Daoy (cell line): Measurements from ENCODE around the gene ZNF655. TPM values are rescaled to one million over a fixed set of nuclear protein-coding genes. Genes with fewer than 3 reads are reported as not detected.

ENCODE experiments used
- DNase-seq: peaks from one replicate; pipeline ENCODE4 v3.0.0-alpha.2; 2015; ENCODE audit warnings: low read depth
- total RNA-seq: library from RNA; depleted of rRNA; stranded (reverse); fragments of >200 nt; shearing (Covaris generic); gene quantifications from 2 replicates; pipeline ENCODE4 v1.2.3, GENCODE V29; 2014; rRNA removed

Gene ZNF655
- total RNA-seq, 1 experiment from 2014 or later = 89.1 TPM

GRCh38 chr7:99606531-99606930 lies 48.1 kb downstream of the ZNF655 start:
- DNase-seq = no peak

DNA sequence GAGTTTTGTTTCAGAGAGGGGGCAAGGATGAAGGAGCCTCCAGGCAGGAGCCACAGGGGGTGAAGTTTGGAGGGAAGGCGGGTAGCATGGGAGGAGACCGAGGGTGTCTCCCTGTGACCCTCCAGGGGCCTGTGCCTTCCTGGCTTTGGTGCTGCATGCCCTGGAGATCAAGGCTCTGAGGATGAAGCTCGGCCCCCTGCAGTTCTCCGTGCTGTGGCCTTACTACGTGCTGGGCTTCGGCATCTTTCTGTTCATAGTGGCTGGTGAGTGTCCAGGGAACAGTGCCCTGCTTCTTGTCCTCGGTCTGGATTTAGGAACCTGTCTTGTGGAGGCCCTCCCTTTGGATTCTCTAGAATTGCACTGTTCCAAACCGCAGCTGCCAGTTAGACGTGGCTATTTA lies 49.1 kb downstream of the ZNF655 start:
- DNase-seq = no peak

DNA sequence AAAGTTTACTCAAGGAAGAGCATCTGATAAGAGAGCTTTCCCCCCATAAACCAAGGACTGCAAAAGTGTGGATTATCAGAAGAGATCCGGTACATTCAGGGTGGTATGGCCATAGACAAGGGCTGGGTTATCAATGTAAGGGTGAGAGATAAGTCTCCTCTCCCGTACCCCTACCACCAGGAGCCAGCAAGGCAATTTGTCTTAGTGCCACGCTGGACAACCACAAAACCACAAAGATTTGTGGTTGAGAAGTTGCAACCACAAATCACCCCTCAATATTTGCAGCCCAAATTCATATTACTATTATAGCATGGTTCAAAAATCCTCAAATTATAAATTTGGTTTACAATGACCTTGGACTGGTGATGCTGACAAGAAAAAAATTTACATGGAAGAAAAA lies 56.1 kb downstream of the ZNF655 start:
- DNase-seq = no peak

DNA sequence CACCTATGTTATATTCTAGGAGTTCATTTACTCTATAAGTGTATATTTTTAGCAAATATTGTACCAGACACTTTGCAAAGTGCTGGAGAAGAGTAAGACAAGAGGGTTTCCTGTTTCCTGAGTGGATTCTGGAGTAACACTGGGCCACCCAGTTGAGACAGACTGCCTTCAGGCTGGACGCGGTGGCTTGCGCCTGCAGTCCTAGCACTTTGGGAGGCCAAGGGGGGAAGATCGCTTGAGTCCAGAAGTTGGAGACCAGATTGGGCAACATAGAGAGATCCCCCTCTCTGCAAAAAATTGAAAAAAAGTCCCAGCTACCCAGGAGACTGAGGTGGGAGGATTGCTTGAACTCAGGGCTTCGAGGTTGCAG lies 57.5 kb downstream of the ZNF655 start:
- DNase-seq = no peak

DNA sequence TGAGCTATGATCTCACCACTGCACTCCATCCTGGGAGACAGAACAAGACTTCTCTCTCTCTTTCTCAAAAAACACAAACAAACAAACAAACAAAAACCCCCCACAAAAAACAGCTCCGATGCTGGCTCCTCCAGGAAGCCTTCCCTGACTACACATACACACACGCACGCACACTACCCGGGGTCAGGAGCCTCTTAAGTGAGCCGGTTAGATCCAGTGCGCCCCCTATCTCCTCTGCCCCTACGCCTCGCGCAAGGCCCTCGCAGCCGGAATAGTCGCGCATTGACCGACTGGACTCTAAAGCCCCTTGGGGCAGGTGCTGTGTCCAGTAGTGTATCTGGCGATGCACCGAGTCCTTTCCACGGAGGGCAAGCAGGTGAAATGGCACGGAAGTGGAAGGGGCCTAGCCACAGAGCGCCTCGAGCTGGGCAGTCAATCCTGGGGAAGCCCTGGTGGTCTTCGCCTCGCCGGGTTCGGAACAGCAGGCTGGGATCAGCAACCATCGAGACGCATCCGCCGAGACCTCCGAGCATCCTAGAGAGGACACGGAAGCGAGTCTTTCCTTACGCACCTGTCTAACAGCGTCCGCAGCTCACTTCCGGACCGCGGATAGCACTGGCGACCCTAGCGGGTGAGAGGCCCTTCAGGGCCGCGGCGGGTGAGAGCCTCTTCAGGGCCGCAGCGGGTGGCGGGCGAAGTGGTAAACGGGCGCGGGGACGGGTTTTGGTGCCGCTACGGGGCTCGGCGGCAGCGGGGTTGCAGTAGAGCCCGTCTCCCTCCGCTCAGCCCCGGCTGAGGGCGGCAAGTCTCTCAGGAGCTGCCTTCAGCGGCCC lies 58.1 kb downstream of the ZNF655 start, which contains the start of gene ZSCAN25:
Gene ZSCAN25 (plus strand): TSS at position 588 of the 833 bp plus-strand sequence. CDS start 2,661 bp downstream, outside the sequence.
- DNase-seq = peak; percentile 98

- DNase-seq = no peak
These were observed 58.8 kb downstream of the ZNF655 start for GRCh38 chr7:99617192-99617781.

DNA sequence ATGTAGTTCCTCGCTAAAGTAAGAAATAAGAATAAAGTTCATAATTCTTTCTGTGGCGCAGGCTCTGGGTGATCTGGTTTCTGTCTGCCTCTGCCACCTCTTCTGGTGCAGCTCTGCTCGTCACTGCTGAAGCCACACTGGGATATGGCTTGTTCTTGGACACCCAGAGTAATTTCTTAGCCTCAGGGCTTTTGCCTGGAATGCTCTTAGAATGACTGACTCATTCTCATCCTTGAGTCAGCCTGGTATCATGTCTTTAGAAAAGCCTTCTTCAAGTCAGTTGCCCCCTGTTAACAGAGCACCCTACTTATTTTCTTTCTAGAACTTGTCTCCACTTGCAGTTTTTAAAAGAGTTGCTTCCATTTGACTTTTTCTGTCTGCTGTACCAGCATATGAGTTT lies 60.3 kb downstream of the ZNF655 start:
- DNase-seq = peak; percentile 75

- no peak for DNase-seq
These were observed 61.2 kb downstream of the ZNF655 start for GRCh38 chr7:99619571-99620130.

- DNase-seq = no peak
These were observed 62.8 kb downstream of the ZNF655 start for GRCh38 chr7:99621271-99621670.

- DNase-seq = no peak
These were observed 64.2 kb downstream of the ZNF655 start for GRCh38 chr7:99622596-99622995.

GRCh38 chr7:99623091-99623693 lies 64.8 kb downstream of the ZNF655 start:
- peak; percentile 65 for DNase-seq

DNA sequence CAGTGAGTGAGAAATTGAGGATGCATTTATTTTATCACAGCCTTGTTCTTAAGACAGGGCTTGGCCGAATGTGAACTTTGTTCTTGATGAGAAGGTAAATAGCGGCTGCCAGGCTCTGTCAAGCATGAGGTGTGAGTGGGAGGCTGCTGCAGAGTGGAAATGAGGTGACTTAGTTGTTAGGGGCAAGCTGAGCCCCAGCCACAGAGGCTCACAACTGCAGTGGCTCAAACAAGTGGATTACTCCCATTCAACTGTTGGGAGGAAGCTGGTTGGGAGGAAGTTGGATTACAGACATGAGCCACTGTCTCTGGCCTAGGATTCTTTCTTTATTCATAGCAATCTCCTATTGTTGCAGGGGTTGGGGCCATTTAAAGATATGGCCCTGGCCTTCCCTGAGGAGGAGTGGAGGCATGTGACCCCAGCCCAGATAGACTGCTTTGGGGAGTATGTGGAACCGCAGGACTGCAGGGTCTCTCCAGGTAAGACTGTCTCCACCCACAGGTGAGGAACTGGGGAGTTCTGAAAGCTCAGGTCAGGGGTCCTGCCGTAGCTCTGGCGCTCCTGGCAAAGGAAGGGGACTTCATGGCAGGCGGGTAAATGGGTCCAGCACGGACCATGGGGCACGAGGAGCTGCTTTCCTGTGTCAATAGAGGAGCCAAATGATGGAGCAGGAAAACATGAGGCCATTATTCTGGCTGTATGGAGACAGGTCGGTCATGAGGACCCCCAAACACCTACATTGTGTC lies 65.4 kb downstream of the ZNF655 start:
- peak; percentile 31 for DNase-seq

GRCh38 chr7:99624484-99624883 lies 66.0 kb downstream of the ZNF655 start:
- no peak for DNase-seq

GRCh38 chr7:99625321-99625720 lies 66.9 kb downstream of the ZNF655 start:
- DNase-seq = no peak

- no peak for DNase-seq
These were observed 67.5 kb downstream of the ZNF655 start for GRCh38 chr7:99625961-99626360.

Other genes starting within 250 kb of the ZNF655 start
- 291 and 326 TPM in 2 replicates for gene ARPC1A, start 232.7 kb upstream of the ZNF655 start, total RNA-seq
- gene ARPC1B, start 183.9 kb upstream of the ZNF655 start, total RNA-seq = 377 and 446 TPM in 2 replicates
- 263 and 279 TPM in 2 replicates for gene PDAP1, start 150.0 kb upstream of the ZNF655 start, total RNA-seq
- gene BUD31, start 149.7 kb upstream of the ZNF655 start, total RNA-seq = 374 and 510 TPM in 2 replicates
- gene PTCD1, start 119.8 kb upstream of the ZNF655 start, total RNA-seq = 9.7 and 11.9 TPM in 2 replicates
- 51.9 and 60.1 TPM in 2 replicates for gene CPSF4, start 119.7 kb upstream of the ZNF655 start, total RNA-seq
- gene ATP5MF, start 92.5 kb upstream of the ZNF655 start, total RNA-seq = 686 and 1,432 TPM in 2 replicates
- gene ZNF789, start 85.8 kb upstream of the ZNF655 start, total RNA-seq = 15.6 and 17.8 TPM in 2 replicates
- 33.4 and 37.5 TPM in 2 replicates for gene ZNF394, start 58.4 kb upstream of the ZNF655 start, total RNA-seq
- 20.5 and 27.7 TPM in 2 replicates for gene ZKSCAN5, start 54.0 kb upstream of the ZNF655 start, total RNA-seq
- gene FAM200A, start 6.5 kb upstream of the ZNF655 start, total RNA-seq = 18.7 and 22.4 TPM in 2 replicates
- gene TMEM225B, start 39.6 kb downstream of the ZNF655 start, total RNA-seq = 0.69 TPM in 1 of 2 replicates, not detected in the other
- 19.6 and 20.5 TPM in 2 replicates for gene ZSCAN25, start 58.3 kb downstream of the ZNF655 start, total RNA-seq
- gene CYP3A5, start 121.4 kb downstream of the ZNF655 start, total RNA-seq = 0.12 and 0.57 TPM in 2 replicates
- gene CYP3A7, start 176.6 kb downstream of the ZNF655 start, total RNA-seq = not detected in 2 replicates
- 0.09 and 0.11 TPM in 2 replicates for gene CYP3A4, start 225.5 kb downstream of the ZNF655 start, total RNA-seq